H9 (cell line): ENCODE measurements around the gene ORM2. TPM values are rescaled to one million over a fixed set of nuclear protein-coding genes. Genes with fewer than 3 reads are reported as not detected.

Experiments used
- DNase-seq: peaks from one replicate; pipeline ENCODE4 v3.0.0-alpha.2; 2017
- H2AFZ ChIP-seq: one replicate; pipeline ENCODE4 v1.6.1; 2013; ENCODE audit warnings: mild to moderate bottlenecking, low read length, control low read depth, moderate library complexity
- H2AK5ac ChIP-seq: 2 replicates; pipeline ENCODE4 v1.6.1; 2013; ENCODE audit warnings: low read length, control low read depth, mixed read lengths; ENCODE audit not compliant: insufficient read length
- H2BK120ac ChIP-seq: one replicate; pipeline ENCODE4 v1.6.1; 2013; ENCODE audit warnings: low read depth, mild to moderate bottlenecking, low read length, control low read depth, inconsistent platforms; ENCODE audit not compliant: poor library complexity, severe bottlenecking
- H2BK12ac ChIP-seq: 2 replicates; pipeline ENCODE4 v1.6.1; 2013; ENCODE audit warnings: low read length, control low read depth, mixed read lengths, low read depth; ENCODE audit not compliant: insufficient read length
- H2BK15ac ChIP-seq: 2 replicates; pipeline ENCODE4 v1.6.1; 2013; ENCODE audit warnings: low read depth, low read length, control low read depth
- H2BK20ac ChIP-seq: one replicate; pipeline ENCODE4 v1.6.1; 2013; ENCODE audit warnings: low read depth, mild to moderate bottlenecking, low read length, control low read depth, inconsistent platforms; ENCODE audit not compliant: poor library complexity, severe bottlenecking
- H2BK5ac ChIP-seq: 2 replicates; pipeline ENCODE4 v1.6.1; 2013; ENCODE audit warnings: low read length, control low read depth, mixed read lengths; ENCODE audit not compliant: insufficient read length
- H3K14ac ChIP-seq: 2 replicates; pipeline ENCODE4 v1.6.1; 2013; ENCODE audit warnings: low read length, control low read depth; ENCODE audit not compliant: insufficient read depth
- H3K18ac ChIP-seq: 2 replicates; pipeline ENCODE4 v1.6.1; 2013; ENCODE audit warnings: low read depth, mild to moderate bottlenecking, mixed read lengths, low read length, control low read depth; ENCODE audit not compliant: insufficient read length
- H3K23ac ChIP-seq: 2 replicates; pipeline ENCODE4 v1.6.1; 2013; ENCODE audit warnings: low read length, control low read depth, mixed read lengths, low read depth; ENCODE audit not compliant: insufficient read length
- H3K23me2 ChIP-seq: 2 replicates; pipeline ENCODE4 v1.6.1; 2013; ENCODE audit warnings: low read depth, mild to moderate bottlenecking, mixed read lengths, low read length, control low read depth; ENCODE audit not compliant: insufficient read length, poor library complexity, severe bottlenecking
- H3K27ac ChIP-seq: 2 replicates; pipeline ENCODE4 v1.5.1; 2013; ENCODE audit warnings: low read length, control low read depth, mixed read lengths, low read depth; ENCODE audit not compliant: insufficient read length
- H3K27me3 ChIP-seq: 2 replicates; pipeline ENCODE4 v1.6.1; 2013; ENCODE audit warnings: low read length, control low read depth, inconsistent platforms; ENCODE audit not compliant: insufficient read depth
- H3K4ac ChIP-seq: 2 replicates; pipeline ENCODE4 v1.6.1; 2013; ENCODE audit warnings: low read depth, mild to moderate bottlenecking, control low read depth, inconsistent platforms, low read length, moderate library complexity
- H3K4me1 ChIP-seq: 2 replicates; pipeline ENCODE4 v1.6.1; 2013; ENCODE audit warnings: low read length, control low read depth, inconsistent platforms; ENCODE audit not compliant: insufficient read depth
- H3K4me2 ChIP-seq: 2 replicates; pipeline ENCODE4 v1.6.1; 2013; ENCODE audit warnings: low read length, control low read depth, mixed read lengths; ENCODE audit not compliant: insufficient read length, insufficient read depth
- H3K56ac ChIP-seq: 2 replicates; pipeline ENCODE4 v1.6.1; 2013; ENCODE audit warnings: low read depth, mild to moderate bottlenecking, mixed read lengths, low read length, control low read depth; ENCODE audit not compliant: insufficient read length
- H3K79me1 ChIP-seq: 2 replicates; pipeline ENCODE4 v1.6.1; 2013; ENCODE audit warnings: low read depth, mild to moderate bottlenecking, moderate library complexity, low read length, control low read depth, inconsistent platforms; ENCODE audit not compliant: insufficient read depth, poor library complexity, severe bottlenecking
- H3K79me2 ChIP-seq: 2 replicates; pipeline ENCODE4 v1.6.1; 2013; ENCODE audit warnings: low read length, control low read depth, inconsistent platforms; ENCODE audit not compliant: insufficient read depth
- H3K9ac ChIP-seq: 2 replicates; pipeline ENCODE4 v1.6.1; 2013; ENCODE audit warnings: low read length, control low read depth, mixed read lengths; ENCODE audit not compliant: insufficient read length; ENCODE audit errors: extremely low read depth
- H3K9me3 ChIP-seq: one replicate; pipeline ENCODE4 v1.6.1; 2013; ENCODE audit warnings: low read depth, low read length, inconsistent platforms; ENCODE audit not compliant: control insufficient read depth
- H3T11ph ChIP-seq: one replicate; pipeline ENCODE4 v1.6.1; 2013; ENCODE audit warnings: mild to moderate bottlenecking, low read length, control low read depth, inconsistent platforms
- H4K20me1 ChIP-seq: one replicate; pipeline ENCODE4 v1.6.1; 2013; ENCODE audit not compliant: control insufficient read depth, insufficient read length, insufficient read depth
- H4K5ac ChIP-seq: 2 replicates; pipeline ENCODE4 v1.6.1; 2013; ENCODE audit warnings: low read depth, mild to moderate bottlenecking, mixed read lengths, low read length, control low read depth; ENCODE audit not compliant: insufficient read length
- H4K8ac ChIP-seq: replicated peaks from 2 replicates; pipeline ENCODE4 v1.6.1; 2013; ENCODE audit warnings: low read length, control low read depth, mixed read lengths, low read depth; ENCODE audit not compliant: insufficient read length
- H4K91ac ChIP-seq: 2 replicates; pipeline ENCODE4 v1.6.1; 2013; ENCODE audit warnings: low read depth, mild to moderate bottlenecking, moderate library complexity, mixed read lengths, low read length, control low read depth; ENCODE audit not compliant: insufficient read length
- H3K27ac Mint-ChIP-seq, 3 experiments: 2 replicates in 2 of 3; 3 replicates in 1 of 3; pipeline ENCODE4 v1.8.0; 2020 to 2021; ENCODE audit warnings: mixed read lengths in 3 of 3, mild to moderate bottlenecking in 1 of 3, moderate library complexity in 1 of 3
- H3K27me3 Mint-ChIP-seq: 2 replicates; pipeline ENCODE4 v1.8.0; 2021; ENCODE audit warnings: low read depth, mild to moderate bottlenecking, moderate library complexity, mixed read lengths
- H3K36me3 Mint-ChIP-seq, 3 experiments: 2 replicates in 2 of 3; 3 replicates in 1 of 3; pipeline ENCODE4 v1.8.0; 2020 to 2021; ENCODE audit warnings: low read depth in 3 of 3, mixed read lengths in 3 of 3; ENCODE audit not compliant: insufficient read depth in 1 of 3
- H3K4me1 Mint-ChIP-seq, 2 experiments: 2 replicates each; pipeline ENCODE4 v1.8.0; 2020; ENCODE audit warnings: mixed read lengths in 2 of 2
- H3K4me3 Mint-ChIP-seq, 2 experiments: 2 replicates in 1 of 2; 3 replicates in 1 of 2; pipeline ENCODE4 v1.8.0; 2020 to 2021; ENCODE audit warnings: mild to moderate bottlenecking in 2 of 2, mixed read lengths in 2 of 2, moderate library complexity in 1 of 2
- H3K9me3 Mint-ChIP-seq, 2 experiments: 2 replicates in 1 of 2; 3 replicates in 1 of 2; pipeline ENCODE4 v1.8.0; 2020; ENCODE audit warnings: mild to moderate bottlenecking in 2 of 2, mixed read lengths in 2 of 2, moderate library complexity in 1 of 2
- WGBS: extraction: QIAGEN DNeasy Blood & Tissue Kit; methylation state at CpG from one replicate; pipeline ENCODE4 v1.1.7; 2013; ENCODE audit warnings: missing lambda C conversion rate, low lambda C conversion rate, mixed read lengths; ENCODE audit not compliant: insufficient read length; ENCODE audit errors: extremely low coverage; 5-methylcytosine and 5-hydroxymethylcytosine counted together
- total RNA-seq: library from RNA; stranded (reverse); gene quantifications from 2 replicates; pipeline ENCODE4 v1.2.1, GENCODE V29; 2021
- TF ChIP-seq, protein P1 (sequence below): fragments of 200-600 bp; sonication (generic); conservative IDR thresholded peaks from 3 replicates; pipeline ENCODE4 v1.8.0; 2021; ENCODE audit warnings: antibody characterized with exemption, mild to moderate bottlenecking

Gene ORM2
- total RNA-seq, 1 experiment from 2014 or later, result 1.2 TPM

DNA sequence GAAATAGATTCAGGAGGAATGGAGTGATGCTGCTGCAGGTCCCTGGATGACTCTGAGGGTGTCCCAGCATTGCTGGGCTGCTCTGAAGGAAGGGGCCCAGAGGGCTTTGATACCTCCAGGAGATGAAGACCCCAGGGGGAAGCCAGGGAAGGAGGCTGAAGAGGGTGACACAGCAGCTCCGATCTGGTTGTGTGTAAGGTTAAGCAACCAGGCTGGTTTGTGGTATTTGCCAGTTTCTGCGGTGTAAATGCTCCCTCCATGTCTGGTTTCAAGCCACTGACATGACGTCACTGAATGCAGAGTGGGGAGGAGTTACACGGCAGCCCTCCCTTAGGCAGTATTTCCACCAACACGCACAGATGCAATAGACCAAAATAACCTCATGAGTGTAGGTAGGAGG lies 46.7 kb upstream of the ORM2 start:
- DNase-seq, result peak; percentile 4
- TF ChIP-seq, protein P1, sequence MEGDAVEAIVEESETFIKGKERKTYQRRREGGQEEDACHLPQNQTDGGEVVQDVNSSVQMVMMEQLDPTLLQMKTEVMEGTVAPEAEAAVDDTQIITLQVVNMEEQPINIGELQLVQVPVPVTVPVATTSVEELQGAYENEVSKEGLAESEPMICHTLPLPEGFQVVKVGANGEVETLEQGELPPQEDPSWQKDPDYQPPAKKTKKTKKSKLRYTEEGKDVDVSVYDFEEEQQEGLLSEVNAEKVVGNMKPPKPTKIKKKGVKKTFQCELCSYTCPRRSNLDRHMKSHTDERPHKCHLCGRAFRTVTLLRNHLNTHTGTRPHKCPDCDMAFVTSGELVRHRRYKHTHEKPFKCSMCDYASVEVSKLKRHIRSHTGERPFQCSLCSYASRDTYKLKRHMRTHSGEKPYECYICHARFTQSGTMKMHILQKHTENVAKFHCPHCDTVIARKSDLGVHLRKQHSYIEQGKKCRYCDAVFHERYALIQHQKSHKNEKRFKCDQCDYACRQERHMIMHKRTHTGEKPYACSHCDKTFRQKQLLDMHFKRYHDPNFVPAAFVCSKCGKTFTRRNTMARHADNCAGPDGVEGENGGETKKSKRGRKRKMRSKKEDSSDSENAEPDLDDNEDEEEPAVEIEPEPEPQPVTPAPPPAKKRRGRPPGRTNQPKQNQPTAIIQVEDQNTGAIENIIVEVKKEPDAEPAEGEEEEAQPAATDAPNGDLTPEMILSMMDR, result no peak
- no peak overlapping the region for H3K9ac ChIP-seq
- no peak overlapping the region for H2BK15ac ChIP-seq
- H4K8ac ChIP-seq, result no peak overlapping the region
- H2BK20ac ChIP-seq, result no peak overlapping the region
- no CpG with 5 or more reads among the region's 5 CpGs for WGBS
- no peak overlapping the region for H3K56ac ChIP-seq
- peaks cover 5 to 18% of the 10 kb centered on the region in 2 experiments for H3K4me1 Mint-ChIP-seq
- H3K9me3 ChIP-seq, result no peaks in the 10 kb centered on the region
- no peaks in the 10 kb centered on the region for H3K79me1 ChIP-seq
- no peak overlapping the region for H3K4ac ChIP-seq
- no peaks in the 10 kb centered on the region for H3K27me3 ChIP-seq
- 0 out of 2 replicates have a peak, but pooled peaks cover 3% of the 10 kb centered on the region for H3K4me1 ChIP-seq
- H3K23me2 ChIP-seq, result no peaks in the 10 kb centered on the region
- H3K27ac Mint-ChIP-seq, result no peak overlapping the region
- H3T11ph ChIP-seq, result no peak overlapping the region
- no peaks in the 10 kb centered on the region; the same call in 1 of the 2 replicates for H3K27me3 Mint-ChIP-seq
- H2AK5ac ChIP-seq, result no peak overlapping the region
- no peak overlapping the region for H2AFZ ChIP-seq
- H3K36me3 Mint-ChIP-seq, result peaks cover 0 to 8% (median 2%) of the 10 kb centered on the region in 3 experiments; a peak in 3 of 7 replicates
- H3K27ac ChIP-seq, result no peak overlapping the region
- no peak overlapping the region for H2BK120ac ChIP-seq
- no peak overlapping the region for H4K91ac ChIP-seq
- H3K18ac ChIP-seq, result no peak overlapping the region
- H4K5ac ChIP-seq, result no peak overlapping the region
- H3K9me3 Mint-ChIP-seq, result no peaks in the 10 kb centered on the region; a peak in 1 of 5 replicates
- no peak overlapping the region for H3K23ac ChIP-seq
- H3K14ac ChIP-seq, result no peak overlapping the region
- H2BK12ac ChIP-seq, result no peak overlapping the region
- H4K20me1 ChIP-seq, result no peaks in the 10 kb centered on the region
- H2BK5ac ChIP-seq, result no peak overlapping the region
- H3K4me3 Mint-ChIP-seq, result no peak overlapping the region
- H3K4me2 ChIP-seq, result no peak overlapping the region
- no peaks in the 10 kb centered on the region for H3K79me2 ChIP-seq
